Prostate gland (tissue), 2 donors: ENCODE results near the gene RALGPS1.
"Not testable (repeated sequence)": the region's sequence is repeated elsewhere in the genome, so short reads cannot be mapped to it uniquely, and the experiment has no call there.

Experiments used
- CTCF ChIP-seq, 4 experiments: fragments of 200-600 bp in 2 of 4; fragments of 450-650 bp in 2 of 4; sonication (generic) in 2 of 4; IDR thresholded peaks; 1 replicate in 3 of 4; 2 replicates in 1 of 4; pipeline ENCODE4 v1.5.1; 2016 to 2019; ENCODE audit warnings: antibody characterized with exemption in 4 of 4, mild to moderate bottlenecking in 2 of 4, moderate library complexity in 2 of 4
- POLR2A ChIP-seq: fragments of 450-650 bp; IDR thresholded peaks from one replicate; pipeline ENCODE4 v1.6.1; 2016; ENCODE audit warnings: antibody characterized with exemption, mild to moderate bottlenecking
- POLR2AphosphoS5 ChIP-seq: sonication (generic); formaldehyde crosslinking; IDR thresholded peaks from one replicate; pipeline ENCODE4 v1.6.1; 2017; ENCODE audit warnings: antibody characterized with exemption

DNA sequence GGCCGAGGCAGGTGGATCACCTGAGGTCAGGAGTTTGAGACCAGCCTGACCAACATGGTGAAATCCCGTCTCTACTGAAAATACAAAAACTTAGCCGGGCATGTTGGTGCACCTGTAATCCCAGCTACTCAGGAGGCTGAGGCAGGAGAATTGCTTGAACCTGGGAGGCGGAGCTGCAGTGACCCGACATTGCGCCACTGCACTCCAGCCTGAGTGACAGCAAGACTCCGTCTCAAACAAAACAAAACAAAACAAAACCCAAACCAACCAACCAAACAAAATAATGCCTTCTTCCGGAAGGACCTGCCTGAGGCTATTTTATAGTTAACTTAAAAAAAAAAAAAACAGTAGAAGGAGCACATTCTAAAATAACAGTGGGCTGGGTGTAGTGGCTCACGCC, 103.4 kb downstream of the RALGPS1 start:
- not testable (repeated sequence) for TF ChIP-seq CTCF (IDR thresholded peaks at IDR 0.05); POLR2A; POLR2AphosphoS5
